SK-N-SH treated with all-trans-retinoic acid at 6 μM for 48 hours (cell line): ENCODE results near the gene TFCP2L1.

ENCODE experiments used
- ARNTL ChIP-seq: fragments of 450-650 bp; formaldehyde crosslinking; IDR thresholded peaks from 2 replicates; pipeline ENCODE4 v1.5.0; 2020; ENCODE audit warnings: low read depth, mild to moderate bottlenecking, moderate library complexity, borderline replicate concordance
- ZC3H10 ChIP-seq: fragments of 250-450 bp; sonication (Bioruptor Pico); IDR thresholded peaks from 2 replicates; pipeline ENCODE4 v1.5.1; 2021; ENCODE audit warnings: mild to moderate bottlenecking, moderate library complexity
- ZFP3 ChIP-seq: fragments of 250-450 bp; sonication (Bioruptor Pico); IDR thresholded peaks from 2 replicates; pipeline ENCODE4 v1.5.0; 2020; ENCODE audit warnings: mild to moderate bottlenecking, moderate library complexity
- ZFP30 ChIP-seq: fragments of 450-650 bp; formaldehyde crosslinking; IDR thresholded peaks from 2 replicates; pipeline ENCODE4 v1.5.0; 2022; ENCODE audit warnings: mild to moderate bottlenecking, moderate library complexity
- ZNF565 ChIP-seq: fragments of 450-650 bp; formaldehyde crosslinking; conservative IDR thresholded peaks from 2 replicates; pipeline ENCODE4 v1.5.0; 2020; ENCODE audit warnings: low read depth, mild to moderate bottlenecking, moderate library complexity
- TF ChIP-seq, protein P1 (sequence below): fragments of 250-450 bp; sonication (Bioruptor Pico); IDR thresholded peaks from 2 replicates; pipeline ENCODE4 v1.8.0; 2020; ENCODE audit warnings: mild to moderate bottlenecking, moderate library complexity, borderline replicate concordance
- TF ChIP-seq, protein P2 (sequence below): fragments of 250-450 bp; sonication (Bioruptor Pico); IDR thresholded peaks from 2 replicates; pipeline ENCODE4 v1.5.1; 2020; ENCODE audit warnings: low read depth, mild to moderate bottlenecking, moderate library complexity

DNA sequence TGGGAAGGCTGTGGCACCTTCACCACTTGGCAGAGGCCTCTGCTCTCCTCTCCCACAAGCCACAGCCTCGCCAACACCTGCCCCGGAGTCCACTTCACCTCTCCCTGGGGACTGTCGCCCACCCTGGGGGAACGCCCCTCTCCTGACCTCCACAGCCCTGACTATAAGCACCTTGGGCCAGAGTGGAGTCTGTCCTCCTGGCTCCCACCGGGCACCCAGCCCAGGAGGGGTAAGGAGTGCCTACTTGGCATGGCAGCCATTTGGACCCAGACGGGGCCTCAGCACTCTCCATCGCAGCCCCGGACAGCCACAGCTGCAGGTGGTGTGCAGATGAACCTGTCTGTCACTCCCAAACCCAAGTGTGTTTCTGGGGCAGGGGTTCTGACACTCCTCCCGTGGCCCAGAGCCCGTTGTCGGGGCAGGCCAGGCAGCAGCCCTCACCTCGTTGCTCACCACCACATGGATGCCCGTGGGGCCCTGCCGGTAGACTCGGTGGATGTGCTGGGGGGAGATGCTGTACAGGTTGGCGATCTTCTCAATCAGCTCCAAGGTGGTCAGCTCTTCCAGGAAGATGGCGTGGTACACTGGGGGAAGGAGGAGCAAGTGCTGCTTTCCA, 53.5 kb downstream of the TFCP2L1 start:
- TF ChIP-seq ARNTL (no peak), ZC3H10 (CRISPR knock-in tag) (no peak), ZFP30 (no peak), ZNF565 (CRISPR knock-in tag) (no peak), ZFP3 (CRISPR knock-in tag) (no peak)
- TF ChIP-seq, protein P1, sequence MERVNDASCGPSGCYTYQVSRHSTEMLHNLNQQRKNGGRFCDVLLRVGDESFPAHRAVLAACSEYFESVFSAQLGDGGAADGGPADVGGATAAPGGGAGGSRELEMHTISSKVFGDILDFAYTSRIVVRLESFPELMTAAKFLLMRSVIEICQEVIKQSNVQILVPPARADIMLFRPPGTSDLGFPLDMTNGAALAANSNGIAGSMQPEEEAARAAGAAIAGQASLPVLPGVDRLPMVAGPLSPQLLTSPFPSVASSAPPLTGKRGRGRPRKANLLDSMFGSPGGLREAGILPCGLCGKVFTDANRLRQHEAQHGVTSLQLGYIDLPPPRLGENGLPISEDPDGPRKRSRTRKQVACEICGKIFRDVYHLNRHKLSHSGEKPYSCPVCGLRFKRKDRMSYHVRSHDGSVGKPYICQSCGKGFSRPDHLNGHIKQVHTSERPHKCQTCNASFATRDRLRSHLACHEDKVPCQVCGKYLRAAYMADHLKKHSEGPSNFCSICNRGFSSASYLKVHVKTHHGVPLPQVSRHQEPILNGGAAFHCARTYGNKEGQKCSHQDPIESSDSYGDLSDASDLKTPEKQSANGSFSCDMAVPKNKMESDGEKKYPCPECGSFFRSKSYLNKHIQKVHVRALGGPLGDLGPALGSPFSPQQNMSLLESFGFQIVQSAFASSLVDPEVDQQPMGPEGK (CRISPR knock-in tag) = no peak
- TF ChIP-seq, protein P2, sequence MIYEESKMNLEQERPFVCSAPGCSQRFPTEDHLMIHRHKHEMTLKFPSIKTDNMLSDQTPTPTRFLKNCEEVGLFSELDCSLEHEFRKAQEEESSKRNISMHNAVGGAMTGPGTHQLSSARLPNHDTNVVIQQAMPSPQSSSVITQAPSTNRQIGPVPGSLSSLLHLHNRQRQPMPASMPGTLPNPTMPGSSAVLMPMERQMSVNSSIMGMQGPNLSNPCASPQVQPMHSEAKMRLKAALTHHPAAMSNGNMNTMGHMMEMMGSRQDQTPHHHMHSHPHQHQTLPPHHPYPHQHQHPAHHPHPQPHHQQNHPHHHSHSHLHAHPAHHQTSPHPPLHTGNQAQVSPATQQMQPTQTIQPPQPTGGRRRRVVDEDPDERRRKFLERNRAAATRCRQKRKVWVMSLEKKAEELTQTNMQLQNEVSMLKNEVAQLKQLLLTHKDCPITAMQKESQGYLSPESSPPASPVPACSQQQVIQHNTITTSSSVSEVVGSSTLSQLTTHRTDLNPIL (CRISPR knock-in tag) = no peak
